HepG2 (cell line): ENCODE measurements around the gene ZNF273. TPM values are rescaled to one million over a fixed set of nuclear protein-coding genes. Genes with fewer than 3 reads are reported as not detected.

Experiments
- ATAC-seq: fragments of 200-7000 bp; cut with Tn5 transposase; 3 replicates; pipeline ENCODE4 v1.9.1; 2020; ENCODE audit warnings: mild to moderate bottlenecking, moderate library complexity
- BruUV-seq: library from RNA; stranded (reverse); fragments of 400-500 nt; replicated peaks from 2 replicates; lab custom pipeline; 2021; lab: Mats Ljungman, UMichigan
- CTCF ChIA-PET: fragments of 300-600 bp; formaldehyde crosslinking; extraction: SDS; loops from one replicate; lab custom pipeline; 2021; ENCODE audit warnings: low total read pairs, inconsistent platforms, low intra/inter-chr PET ratio; lab: Yijun Ruan, JAX
- POLR2A ChIA-PET: fragments of 350-600 bp; sonication (Branson Sonifier 250); formaldehyde crosslinking; loops from one replicate; lab custom pipeline; 2020; ENCODE audit warnings: antibody characterized with exemption, inconsistent platforms; lab: Yijun Ruan, JAX
- DNase-seq: peaks from one replicate; pipeline ENCODE4 v3.0.0-alpha.2; 2015; ENCODE audit warnings: low spot score
- FAIRE-seq: peaks from 3 replicates; lab custom pipeline; 2011; peaks lifted over from hg19 to GRCh38; lab: Jason Lieb, UNC
- H2AFZ ChIP-seq: one replicate; pipeline ENCODE4 v1.6.1; 2011; ENCODE audit warnings: low read length, inconsistent platforms
- H3K27ac ChIP-seq: fragments of 300-600 bp; 3 replicates; pipeline ENCODE4 v1.8.0; 2011; ENCODE audit warnings: mixed run types, mild to moderate bottlenecking, mixed read lengths, low read length, inconsistent platforms; ENCODE audit not compliant: insufficient read depth; ENCODE audit errors: extremely low read length
- H3K27me3 ChIP-seq, 2 experiments: fragments of 200-600 bp in 1 of 2; 2 replicates in 1 of 2; 3 replicates in 1 of 2; pipeline versions ENCODE4 v1.6.0 to v1.8.0; 2011; ENCODE audit warnings: low read length in 2 of 2, mild to moderate bottlenecking in 2 of 2, moderate library complexity in 2 of 2, inconsistent platforms in 1 of 2; ENCODE audit not compliant: insufficient read depth in 2 of 2, control insufficient read depth in 1 of 2
- H3K36me3 ChIP-seq, 2 experiments: fragments of 200-600 bp in 1 of 2; replicated peaks in 1 of 2; 2 replicates in 1 of 2; 3 replicates in 1 of 2; pipeline versions ENCODE4 v1.5.1 to v1.8.0; 2011; ENCODE audit warnings: low read length in 2 of 2, inconsistent platforms in 1 of 2; ENCODE audit not compliant: insufficient read depth in 2 of 2, control insufficient read depth in 1 of 2
- H3K4me1 ChIP-seq: 2 replicates; pipeline ENCODE4 v1.5.1; 2012; ENCODE audit warnings: low read length, inconsistent platforms; ENCODE audit not compliant: insufficient read depth
- H3K4me2 ChIP-seq: 2 replicates; pipeline ENCODE4 v1.6.0; 2011; ENCODE audit warnings: low read depth, low read length, inconsistent platforms
- H3K4me3 ChIP-seq, 3 experiments: fragments of 200-600 bp in 1 of 3; sonication (generic), shearing (Covaris generic) in 1 of 3; replicated peaks in 1 of 3; 2 replicates each; pipeline ENCODE4 v1.5.1; 2011 to 2016; ENCODE audit warnings: low read length in 3 of 3, inconsistent platforms in 2 of 3, low read depth in 2 of 3, mild to moderate bottlenecking in 2 of 3, control low read depth in 1 of 3, mixed read lengths in 1 of 3; ENCODE audit not compliant: insufficient read depth in 1 of 3
- H3K79me2 ChIP-seq: one replicate; pipeline ENCODE4 v1.6.1; 2011; ENCODE audit warnings: low read length, inconsistent platforms; ENCODE audit not compliant: insufficient read depth
- H3K9ac ChIP-seq: 2 replicates; pipeline ENCODE4 v1.6.0; 2011; ENCODE audit warnings: mild to moderate bottlenecking, low read depth, low read length, inconsistent platforms; ENCODE audit not compliant: insufficient read depth
- H3K9me3 ChIP-seq: 2 replicates; pipeline ENCODE4 v1.5.1; 2012; ENCODE audit warnings: mild to moderate bottlenecking, low read length
- H4K20me1 ChIP-seq: 2 replicates; pipeline ENCODE4 v1.6.0; 2011; ENCODE audit warnings: inconsistent platforms, mild to moderate bottlenecking, low read length, moderate library complexity; ENCODE audit not compliant: insufficient read depth
- WGBS: methylation state at CpG from one replicate; pipeline ENCODE4 v1.1.6; 2017; ENCODE audit warnings: low lambda C conversion rate; 5-methylcytosine and 5-hydroxymethylcytosine counted together
- in situ Hi-C: cut with HindIII; loops from 2 replicates; pipeline ENCODE4 v1.10.0; 2017; ENCODE audit warnings: low pct_unique_long_range_greater_than_20kb; ENCODE audit not compliant: extremely low pct_ligation_motif_present
- intact Hi-C: fragments of 100-400 bp; cut with micrococcal nuclease; formaldehyde crosslinking; loops from one replicate; pipeline ENCODE4 v1.10.0; 2022; ENCODE audit not compliant: unreplicated experiment
- polyA plus RNA-seq, 8 experiments: library from polyadenylated mRNA; depleted of rRNA in 3 of 8; stranded (reverse) in 7 of 8; unstranded in 1 of 8; fragments of >200 nt; fragmentation: Illumina TruSeq in 4 of 8; extraction: Trizol in 4 of 8; gene quantifications; 2 replicates each; pipeline versions ENCODE4 v1.2.1 to v1.2.3, GENCODE V29; 2011 to 2016; ENCODE audit warnings: low read depth in 4 of 8, missing spikeins in 1 of 8, mixed read lengths in 1 of 8; ENCODE audit not compliant: insufficient read depth in 1 of 8
- total RNA-seq, 5 experiments: library from RNA; depleted of rRNA; stranded (reverse); fragments of >200 nt; fragmentation: Illumina TruSeq; extraction: Trizol; gene quantifications; 2 replicates each; pipeline ENCODE4 v1.2.3, GENCODE V29; 2016; ENCODE audit warnings: low read depth in 1 of 5
- TF ChIP-seq, protein P1 (sequence below): sonication (generic); formaldehyde crosslinking; IDR thresholded peaks from 2 replicates; pipeline ENCODE4 v1.4.0; 2020; ENCODE audit warnings: mild to moderate bottlenecking, missing genetic modification reagents

Gene ZNF273
- total and polyA plus RNA-seq, 2 of the 13 experiments (the other 11 are each of a cell fraction or from before 2014, with no cell fraction given): 1.7 to 5.8 TPM

DNA sequence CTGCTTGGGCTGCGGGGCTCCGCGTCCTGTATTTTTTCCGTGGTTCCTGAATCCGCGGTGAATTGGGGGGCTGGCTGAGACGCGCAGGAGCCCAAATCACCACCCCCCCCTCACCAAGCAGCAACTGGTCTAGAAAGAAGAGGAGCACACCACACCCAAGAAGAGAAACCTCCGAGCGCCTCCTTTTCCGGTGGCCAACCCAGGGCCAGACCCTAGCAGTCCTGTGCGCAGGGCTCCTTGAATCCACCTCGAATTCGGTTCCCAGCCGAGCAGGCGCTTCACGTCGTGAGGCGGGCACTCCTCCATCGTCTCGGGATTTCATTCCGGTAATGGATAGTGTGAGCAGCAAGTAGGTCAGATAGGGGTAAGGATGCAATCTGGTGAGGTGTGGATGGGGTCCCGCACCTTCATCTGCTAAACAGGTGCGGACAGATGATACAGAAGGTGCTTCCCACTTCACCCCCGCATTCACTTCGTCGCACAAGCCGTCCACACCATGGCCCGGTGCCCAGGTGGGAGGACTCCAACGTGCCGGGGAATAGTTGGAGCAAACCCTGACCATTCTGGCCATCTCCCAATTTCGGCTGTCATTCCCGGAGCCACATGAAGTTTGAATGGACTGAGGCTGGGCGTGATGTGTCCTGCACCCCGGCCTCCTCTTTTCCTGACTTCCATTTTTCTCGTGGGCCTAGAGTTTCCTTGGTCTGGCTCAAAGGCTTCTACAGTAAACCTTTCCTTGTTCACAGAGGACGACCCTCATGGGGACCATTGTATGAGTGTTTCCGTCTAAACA, 19.8 kb upstream of the ZNF273 start:
- no TSS peak for BruUV-seq
- Histone ChIP-seq H3K4me1 (peaks cover 12% of the 10 kb centered on the region), H2AFZ (no peak overlapping the region), H3K36me3 (no peaks in the 10 kb centered on the region), H3K9ac (no peak overlapping the region), H3K27me3 (peaks cover 9 to 75% of the 10 kb centered on the region in 2 experiments; a peak in 3 of 5 replicates), H3K79me2 (no peaks in the 10 kb centered on the region), H4K20me1 (no peaks in the 10 kb centered on the region), H3K4me3 (no peak overlapping the region), H3K27ac (no peak overlapping the region), H3K4me2 (no peak overlapping the region), H3K9me3 (peaks cover 9% of the 10 kb centered on the region; the same call in 1 of the 2 replicates)
- DNase-seq (no peak), ATAC-seq (no peak), FAIRE-seq (no peak)
- WGBS: 65% methylated on average over 36 of the region's 38 CpGs
- ChIA-PET POLR2A (no interaction called here), CTCF (no interaction called here)
- intact Hi-C loops: no loop called here
- in situ Hi-C loops: no loop called here
- TF ChIP-seq, protein P1, sequence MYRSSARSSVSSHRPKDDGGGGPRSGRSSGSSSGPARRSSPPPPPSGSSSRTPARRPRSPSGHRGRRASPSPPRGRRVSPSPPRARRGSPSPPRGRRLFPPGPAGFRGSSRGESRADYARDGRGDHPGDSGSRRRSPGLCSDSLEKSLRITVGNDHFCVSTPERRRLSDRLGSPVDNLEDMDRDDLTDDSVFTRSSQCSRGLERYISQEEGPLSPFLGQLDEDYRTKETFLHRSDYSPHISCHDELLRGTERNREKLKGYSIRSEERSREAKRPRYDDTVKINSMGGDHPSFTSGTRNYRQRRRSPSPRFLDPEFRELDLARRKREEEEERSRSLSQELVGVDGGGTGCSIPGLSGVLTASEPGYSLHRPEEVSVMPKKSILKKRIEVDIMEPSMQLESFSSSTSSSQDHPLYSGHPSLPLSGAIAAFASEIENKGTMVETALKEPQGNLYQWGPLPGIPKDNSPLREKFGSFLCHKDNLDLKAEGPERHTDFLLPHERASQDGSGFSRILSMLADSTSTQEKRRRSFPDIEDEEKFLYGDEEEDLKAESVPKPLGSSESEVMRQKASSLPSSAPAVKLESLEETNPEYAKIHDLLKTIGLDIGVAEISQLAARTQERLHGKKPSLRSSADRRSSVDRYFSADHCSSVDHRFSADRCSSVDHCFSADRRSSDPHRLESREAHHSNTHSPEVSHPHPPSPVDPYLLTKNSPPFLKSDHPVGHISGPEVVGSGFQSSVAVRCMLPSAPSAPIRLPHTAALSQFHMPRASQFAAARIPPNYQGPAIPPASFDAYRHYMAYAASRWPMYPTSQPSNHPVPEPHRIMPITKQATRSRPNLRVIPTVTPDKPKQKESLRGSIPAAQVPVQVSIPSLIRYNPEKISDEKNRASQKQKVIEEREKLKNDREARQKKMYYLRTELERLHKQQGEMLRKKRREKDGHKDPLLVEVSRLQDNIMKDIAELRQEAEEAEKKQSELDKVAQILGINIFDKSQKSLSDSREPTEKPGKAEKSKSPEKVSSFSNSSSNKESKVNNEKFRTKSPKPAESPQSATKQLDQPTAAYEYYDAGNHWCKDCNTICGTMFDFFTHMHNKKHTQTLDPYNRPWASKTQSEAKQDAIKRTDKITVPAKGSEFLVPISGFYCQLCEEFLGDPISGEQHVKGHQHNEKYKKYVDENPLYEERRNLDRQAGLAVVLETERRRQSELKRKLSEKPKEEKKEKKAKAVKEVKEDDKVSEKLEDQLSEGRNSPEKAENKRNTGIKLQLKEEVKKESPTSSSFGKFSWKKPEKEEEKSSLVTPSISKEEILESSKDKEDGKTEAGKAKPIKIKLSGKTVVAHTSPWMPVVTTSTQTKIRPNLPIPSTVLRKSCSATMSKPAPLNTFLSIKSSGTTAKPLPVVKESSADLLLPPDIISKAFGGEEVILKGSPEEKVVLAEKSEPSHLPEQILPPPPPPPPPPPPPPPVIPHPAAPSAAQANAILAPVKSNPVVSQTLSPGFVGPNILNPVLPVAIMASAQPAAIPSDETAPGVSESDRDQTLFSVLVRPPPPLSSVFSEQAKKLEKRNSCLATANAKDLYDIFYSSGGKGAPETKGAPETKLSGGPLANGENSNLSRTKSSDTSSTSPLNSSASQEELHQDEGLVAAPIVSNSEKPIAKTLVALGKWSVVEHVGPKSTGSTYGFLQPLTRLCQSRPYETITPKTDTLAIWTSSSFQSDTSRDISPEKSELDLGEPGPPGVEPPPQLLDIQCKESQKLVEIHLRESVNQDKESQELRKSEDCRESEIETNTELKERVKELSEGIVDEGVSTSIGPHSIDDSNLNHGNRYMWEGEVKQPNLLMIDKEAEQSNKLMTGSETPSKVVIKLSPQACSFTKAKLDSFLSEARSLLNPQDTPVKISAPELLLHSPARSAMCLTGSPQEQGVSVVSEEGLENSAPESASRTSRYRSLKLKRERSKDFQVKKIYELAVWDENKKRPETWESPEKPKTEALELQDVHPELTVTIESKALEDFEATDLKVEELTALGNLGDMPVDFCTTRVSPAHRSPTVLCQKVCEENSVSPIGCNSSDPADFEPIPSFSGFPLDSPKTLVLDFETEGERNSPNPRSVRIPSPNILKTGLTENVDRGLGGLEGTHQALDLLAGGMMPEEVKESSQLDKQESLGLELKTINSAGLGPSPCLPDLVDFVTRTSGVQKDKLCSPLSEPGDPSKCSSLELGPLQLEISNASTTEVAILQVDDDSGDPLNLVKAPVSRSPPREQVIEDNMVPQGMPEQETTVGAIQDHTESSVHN (CRISPR knock-in tag): no peak
